K562 (cell line): ENCODE data around the gene GIMAP8. TPM values are rescaled to one million over a fixed set of nuclear protein-coding genes. Genes with fewer than 3 reads are reported as not detected.
A peak's percentile ranks its signal among the peaks of the same experiment; 100 is the strongest.
"Not testable (repeated sequence)": the region's sequence is repeated elsewhere in the genome, so short reads cannot be mapped to it uniquely, and the experiment has no call there.

Source experiments
- ATAC-seq: fragments of 200-7000 bp; cut with Tn5 transposase; 3 replicates; pipeline ENCODE4 v1.9.1; 2020; ENCODE audit warnings: moderate library complexity
- BruUV-seq: library from RNA; stranded (reverse); fragments of 400-500 nt; replicated peaks from 2 replicates; lab custom pipeline; 2021; lab: Mats Ljungman, UMichigan
- CTCF ChIA-PET: fragments of 300-600 bp; formaldehyde crosslinking; extraction: SDS; loops from one replicate; lab custom pipeline; 2021; ENCODE audit warnings: low intra/inter-chr PET ratio; lab: Yijun Ruan, JAX
- POLR2A ChIA-PET: fragments of 300-600, 350-650 bp; sonication (Branson Sonifier 250); formaldehyde crosslinking; extraction: SDS; loops from one replicate; lab custom pipeline; 2021; ENCODE audit warnings: antibody characterized with exemption, inconsistent platforms; lab: Yijun Ruan, JAX
- DNase-seq, 4 experiments: peaks; one replicate each; pipeline versions ENCODE4 v3.0.0 to v3.0.0-alpha.2; 2011 to 2018; ENCODE audit warnings: low spot score in 3 of 4, mixed read lengths in 3 of 4; ENCODE audit errors: extremely low read depth in 1 of 4
- FAIRE-seq: peaks from 2 replicates; lab custom pipeline; 2011; peaks lifted over from hg19 to GRCh38; lab: Jason Lieb, UNC
- H2AFZ ChIP-seq: 2 replicates; pipeline ENCODE4 v1.6.0; 2011; ENCODE audit warnings: low read depth, low read length, control low read depth, inconsistent platforms
- H3K27ac ChIP-seq: fragments of 200-600 bp; 3 replicates; pipeline ENCODE4 v1.8.0; 2011; ENCODE audit warnings: low read depth, mild to moderate bottlenecking, control low read depth, inconsistent platforms, low read length, moderate library complexity, mixed read lengths; ENCODE audit errors: extremely low read depth
- H3K27me3 ChIP-seq, 2 experiments: fragments of 300-600 bp in 1 of 2; 2 replicates in 1 of 2; 3 replicates in 1 of 2; pipeline versions ENCODE4 v1.6.0 to v1.8.0; 2011; ENCODE audit warnings: inconsistent platforms in 2 of 2, low read length in 2 of 2, mild to moderate bottlenecking in 1 of 2, mixed read lengths in 1 of 2, moderate library complexity in 1 of 2; ENCODE audit not compliant: control insufficient read depth in 2 of 2, insufficient read depth in 2 of 2
- H3K36me3 ChIP-seq: fragments of 300-600 bp; 3 replicates; pipeline ENCODE4 v1.8.0; 2011; ENCODE audit warnings: mild to moderate bottlenecking, low read length, inconsistent platforms; ENCODE audit not compliant: control insufficient read depth, insufficient read depth
- H3K4me1 ChIP-seq, 2 experiments: fragments of 200-600 bp in 1 of 2; replicated peaks in 1 of 2; 2 replicates in 1 of 2; 3 replicates in 1 of 2; pipeline versions ENCODE4 v1.5.1 to v1.8.0; 2011; ENCODE audit warnings: inconsistent platforms in 2 of 2, low read length in 2 of 2, mild to moderate bottlenecking in 1 of 2, mixed read lengths in 1 of 2, moderate library complexity in 1 of 2; ENCODE audit not compliant: control insufficient read depth in 2 of 2, insufficient read depth in 2 of 2
- H3K4me2 ChIP-seq: 2 replicates; pipeline ENCODE4 v1.6.1; 2011; ENCODE audit warnings: low read length, control low read depth, inconsistent platforms, mixed read lengths; ENCODE audit not compliant: insufficient read depth
- H3K4me3 ChIP-seq: fragments of 200-600 bp; sonication (generic), shearing (Covaris generic); 2 replicates; pipeline ENCODE4 v1.5.1; 2016; ENCODE audit warnings: control low read depth, inconsistent platforms
- H3K79me2 ChIP-seq: fragments of 200-600 bp; 3 replicates; pipeline ENCODE4 v1.8.0; 2011; ENCODE audit warnings: low read length, inconsistent platforms; ENCODE audit not compliant: control insufficient read depth, insufficient read depth
- H3K9ac ChIP-seq, 2 experiments: 2 replicates each; pipeline versions ENCODE4 v1.6.0 to v1.6.1; 2011; ENCODE audit warnings: low read depth in 2 of 2, low read length in 2 of 2, control low read depth in 1 of 2, inconsistent platforms in 1 of 2, mild to moderate bottlenecking in 1 of 2, mixed read lengths in 1 of 2; ENCODE audit not compliant: insufficient read depth in 1 of 2
- H3K9me1 ChIP-seq: one replicate; pipeline ENCODE4 v1.6.0; 2011; ENCODE audit warnings: inconsistent platforms, mild to moderate bottlenecking, low read length, moderate library complexity; ENCODE audit not compliant: control insufficient read depth, insufficient read depth
- H3K9me3 ChIP-seq: replicated peaks from 2 replicates; pipeline ENCODE4 v1.5.1; 2011; ENCODE audit warnings: low read depth, low read length, inconsistent platforms; ENCODE audit not compliant: control insufficient read depth, insufficient read depth
- H4K20me1 ChIP-seq: replicated peaks from 2 replicates; pipeline ENCODE4 v1.6.1; 2011; ENCODE audit warnings: low read length, inconsistent platforms, mixed read lengths; ENCODE audit not compliant: control insufficient read depth, insufficient read depth
- ATF7 ChIP-seq: fragments of 450-650 bp; IDR thresholded peaks from 2 replicates; pipeline ENCODE4 v1.7.1; 2014; ENCODE audit warnings: mild to moderate bottlenecking, moderate library complexity
- BCOR ChIP-seq: fragments of 450-650 bp; IDR thresholded peaks from 2 replicates; pipeline ENCODE4 v1.6.1; 2016
- KDM1A ChIP-seq, 2 experiments: fragments of 450-650 bp; IDR thresholded peaks; 2 replicates each; pipeline ENCODE4 v1.6.1; 2016; ENCODE audit warnings: mild to moderate bottlenecking in 2 of 2
- SMARCA5 ChIP-seq: fragments of 450-650 bp; IDR thresholded peaks from 2 replicates; pipeline ENCODE4 v1.6.1; 2016
- ZNF146 ChIP-seq: IDR thresholded peaks from one replicate; pipeline ENCODE4 v1.6.1; 2018; ENCODE audit warnings: missing compliant biosample characterization; ENCODE audit not compliant: unreplicated experiment
- WGBS: fragments of 100-300 bp; shearing (Covaris generic); methylation state at CpG from one replicate; pipeline ENCODE4 v1.1.6; 2016; ENCODE audit warnings: low coverage, mixed read lengths; ENCODE audit not compliant: insufficient coverage; ENCODE audit errors: missing lambda C conversion rate; 5-methylcytosine and 5-hydroxymethylcytosine counted together
- in situ Hi-C: fragments of 300-500 bp; cut with MboI; formaldehyde crosslinking; loops from 4 replicates; pipeline ENCODE4 v1.15.0; 2018; ENCODE audit warnings: inconsistent platforms, mixed read lengths
- intact Hi-C: fragments of 100-400 bp; cut with micrococcal nuclease; formaldehyde crosslinking; loops from 2 replicates; pipeline ENCODE4 v1.14.2; 2022
- polyA plus RNA-seq, 8 experiments: library from polyadenylated mRNA; depleted of rRNA in 4 of 8; stranded (reverse) in 5 of 8; unstranded in 3 of 8; fragments of >200 nt; fragmentation: Nextera tagmentation in 2 of 8; fragmentation: Illumina TruSeq in 1 of 8; extraction: Ambion mirVana in 2 of 8; extraction: Trizol in 1 of 8; gene quantifications; 2 replicates each; pipeline versions ENCODE4 v1.2.1 to v1.2.3, GENCODE V29; 2011 to 2014; ENCODE audit warnings: inconsistent platforms in 1 of 8, missing spikeins in 1 of 8
- total RNA-seq, 7 experiments: library from RNA; depleted of rRNA in 6 of 7; stranded (reverse); fragments of >200 nt in 6 of 7; fragmentation: Illumina TruSeq in 2 of 7; extraction: Trizol in 2 of 7; gene quantifications; 2 replicates each; pipeline versions ENCODE4 v1.2.1 to v1.2.3, GENCODE V29; 2011 to 2021; ENCODE audit warnings: low replicate concordance in 1 of 7
- TF ChIP-seq, protein P1 (sequence below): fragments of 450-650 bp; formaldehyde crosslinking; IDR thresholded peaks from 2 replicates; pipeline ENCODE4 v1.4.0; 2020; ENCODE audit warnings: mild to moderate bottlenecking, moderate library complexity
- TF ChIP-seq, protein P2 (sequence below), 2 experiments: fragments of 200-800 bp in 1 of 2; sonication (Bioruptor generic) in 1 of 2; sonication (generic) in 1 of 2; formaldehyde crosslinking in 1 of 2; IDR thresholded peaks in 1 of 2; conservative IDR thresholded peaks in 1 of 2; 2 replicates each; pipeline versions ENCODE4 v1.5.0 to v1.6.1; 2016 to 2020; ENCODE audit warnings: missing compliant biosample characterization in 1 of 2, missing genetic modification characterization in 1 of 2, missing genetic modification reagents in 1 of 2

GIMAP8 gene
- total and polyA plus RNA-seq, 9 of the 15 experiments (the other 6 are each of a cell fraction or from before 2014, with no cell fraction given): not detected

DNA sequence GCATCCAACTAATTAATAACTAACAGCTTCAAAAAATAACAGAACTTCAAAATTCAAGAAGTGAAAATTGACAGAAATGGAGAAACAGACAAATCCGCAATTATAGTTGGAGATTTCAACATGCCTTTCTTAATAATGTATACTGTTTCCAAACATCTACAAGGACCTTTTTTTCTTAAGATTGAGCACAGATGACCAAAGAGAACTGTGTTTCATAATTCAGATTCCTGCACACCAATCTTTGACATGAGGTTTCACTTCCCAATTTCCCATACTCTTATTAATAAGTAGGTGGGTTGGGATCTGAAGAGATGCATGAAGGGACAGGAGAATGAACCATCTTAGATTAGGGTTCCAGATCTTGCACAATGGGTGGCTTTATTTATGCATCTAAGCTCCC is 39.4 kb downstream of the GIMAP8 start (continued):
- TF ChIP-seq, protein P1, sequence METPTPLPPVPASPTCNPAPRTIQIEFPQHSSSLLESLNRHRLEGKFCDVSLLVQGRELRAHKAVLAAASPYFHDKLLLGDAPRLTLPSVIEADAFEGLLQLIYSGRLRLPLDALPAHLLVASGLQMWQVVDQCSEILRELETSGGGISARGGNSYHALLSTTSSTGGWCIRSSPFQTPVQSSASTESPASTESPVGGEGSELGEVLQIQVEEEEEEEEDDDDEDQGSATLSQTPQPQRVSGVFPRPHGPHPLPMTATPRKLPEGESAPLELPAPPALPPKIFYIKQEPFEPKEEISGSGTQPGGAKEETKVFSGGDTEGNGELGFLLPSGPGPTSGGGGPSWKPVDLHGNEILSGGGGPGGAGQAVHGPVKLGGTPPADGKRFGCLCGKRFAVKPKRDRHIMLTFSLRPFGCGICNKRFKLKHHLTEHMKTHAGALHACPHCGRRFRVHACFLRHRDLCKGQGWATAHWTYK (CRISPR knock-in tag): no peak
- TF ChIP-seq, protein P2, sequence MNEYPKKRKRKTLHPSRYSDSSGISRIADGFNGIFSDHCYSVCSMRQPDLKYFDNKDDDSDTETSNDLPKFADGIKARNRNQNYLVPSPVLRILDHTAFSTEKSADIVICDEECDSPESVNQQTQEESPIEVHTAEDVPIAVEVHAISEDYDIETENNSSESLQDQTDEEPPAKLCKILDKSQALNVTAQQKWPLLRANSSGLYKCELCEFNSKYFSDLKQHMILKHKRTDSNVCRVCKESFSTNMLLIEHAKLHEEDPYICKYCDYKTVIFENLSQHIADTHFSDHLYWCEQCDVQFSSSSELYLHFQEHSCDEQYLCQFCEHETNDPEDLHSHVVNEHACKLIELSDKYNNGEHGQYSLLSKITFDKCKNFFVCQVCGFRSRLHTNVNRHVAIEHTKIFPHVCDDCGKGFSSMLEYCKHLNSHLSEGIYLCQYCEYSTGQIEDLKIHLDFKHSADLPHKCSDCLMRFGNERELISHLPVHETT (CRISPR knock-in tag; conservative IDR thresholded peaks at IDR 0.05 in 1 of 2, IDR thresholded peaks at IDR 0.05 in 1 of 2): no peak
- TF ChIP-seq ATF7: no peak
- TF ChIP-seq, all 486 proteins: peak for 0

DNA sequence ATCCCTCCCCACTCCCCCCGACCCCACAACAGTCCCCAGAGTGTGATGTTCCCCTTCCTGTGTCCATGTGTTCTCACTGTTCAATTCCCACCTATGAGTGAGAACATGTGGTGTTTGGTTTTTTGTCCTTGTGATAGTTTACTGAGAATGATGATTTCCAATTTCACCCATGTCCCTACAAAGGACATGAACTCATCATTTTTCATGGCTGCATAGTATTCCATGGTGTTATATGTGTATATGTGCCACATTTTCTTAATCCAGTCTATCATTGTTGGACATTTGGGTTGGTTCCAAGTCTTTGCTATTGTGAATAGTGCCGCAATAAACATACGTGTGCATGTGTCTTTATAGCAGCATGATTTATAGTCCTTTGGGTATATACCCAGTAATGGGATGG is 43.0 kb downstream of the GIMAP8 start:
- H3K79me2 ChIP-seq, CTCF ChIA-PET, H3K4me3 ChIP-seq, H3K9me3 ChIP-seq, ATAC-seq, H2AFZ ChIP-seq, H3K4me1 ChIP-seq, DNase-seq, in situ Hi-C loops, H3K36me3 ChIP-seq, H3K4me2 ChIP-seq, H4K20me1 ChIP-seq, POLR2A ChIA-PET, BruUV-seq, H3K9me1 ChIP-seq, FAIRE-seq, H3K27ac ChIP-seq, H3K27me3 ChIP-seq, intact Hi-C loops, H3K9ac ChIP-seq: not testable (repeated sequence)
- TF ChIP-seq ZNF146 (CRISPR knock-in tag): peak; percentile 70
- peak; percentile 19 to 27; a peak in 1 of 4 replicates for TF ChIP-seq KDM1A (IDR thresholded peaks at IDR 0.05)
- 0 out of 2 replicates have a peak, but pooled peaks have one; percentile 16 for TF ChIP-seq SMARCA5
- peak; percentile 83 for TF ChIP-seq BCOR
- WGBS: 0% methylated on average over 1 of the region's 3 CpGs
